ENCODE measurements around the gene DDX60. TPM values are rescaled to one million over a fixed set of nuclear protein-coding genes. Genes with fewer than 3 reads are reported as not detected.

The DDX60 gene
- total RNA-seq, 2 donors from 2014 or later: 16.2 to 38.0 TPM

DNA sequence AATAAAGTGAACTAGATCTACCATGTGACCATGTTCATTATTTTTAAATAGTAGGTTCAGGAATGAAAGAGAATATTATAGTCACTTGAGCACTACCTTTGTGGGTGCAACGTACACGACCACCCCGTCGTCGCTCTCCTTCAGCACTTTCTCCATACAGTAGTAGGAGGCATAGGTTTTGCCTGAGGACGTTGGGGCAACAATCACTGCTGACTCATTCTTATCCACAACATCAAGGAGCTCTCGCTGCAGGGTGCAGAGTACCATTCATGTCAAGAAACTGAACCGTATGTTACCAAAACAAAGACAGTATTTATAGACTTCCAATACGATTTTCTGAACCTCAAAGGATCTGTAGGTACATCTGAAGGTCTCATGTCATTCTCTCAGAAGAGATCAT, 44.7 kb downstream of the DDX60 start:
- TF ChIP-seq, protein P1, sequence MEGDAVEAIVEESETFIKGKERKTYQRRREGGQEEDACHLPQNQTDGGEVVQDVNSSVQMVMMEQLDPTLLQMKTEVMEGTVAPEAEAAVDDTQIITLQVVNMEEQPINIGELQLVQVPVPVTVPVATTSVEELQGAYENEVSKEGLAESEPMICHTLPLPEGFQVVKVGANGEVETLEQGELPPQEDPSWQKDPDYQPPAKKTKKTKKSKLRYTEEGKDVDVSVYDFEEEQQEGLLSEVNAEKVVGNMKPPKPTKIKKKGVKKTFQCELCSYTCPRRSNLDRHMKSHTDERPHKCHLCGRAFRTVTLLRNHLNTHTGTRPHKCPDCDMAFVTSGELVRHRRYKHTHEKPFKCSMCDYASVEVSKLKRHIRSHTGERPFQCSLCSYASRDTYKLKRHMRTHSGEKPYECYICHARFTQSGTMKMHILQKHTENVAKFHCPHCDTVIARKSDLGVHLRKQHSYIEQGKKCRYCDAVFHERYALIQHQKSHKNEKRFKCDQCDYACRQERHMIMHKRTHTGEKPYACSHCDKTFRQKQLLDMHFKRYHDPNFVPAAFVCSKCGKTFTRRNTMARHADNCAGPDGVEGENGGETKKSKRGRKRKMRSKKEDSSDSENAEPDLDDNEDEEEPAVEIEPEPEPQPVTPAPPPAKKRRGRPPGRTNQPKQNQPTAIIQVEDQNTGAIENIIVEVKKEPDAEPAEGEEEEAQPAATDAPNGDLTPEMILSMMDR (IDR thresholded peaks at IDR 0.05): no peak
- H3K36me3 ChIP-seq: peaks cover 17% of the 10 kb centered on the region
- no peak for ATAC-seq (ENCODE audit: insufficient number of reproducible peaks, low FRiP score, low read depth)

DNA sequence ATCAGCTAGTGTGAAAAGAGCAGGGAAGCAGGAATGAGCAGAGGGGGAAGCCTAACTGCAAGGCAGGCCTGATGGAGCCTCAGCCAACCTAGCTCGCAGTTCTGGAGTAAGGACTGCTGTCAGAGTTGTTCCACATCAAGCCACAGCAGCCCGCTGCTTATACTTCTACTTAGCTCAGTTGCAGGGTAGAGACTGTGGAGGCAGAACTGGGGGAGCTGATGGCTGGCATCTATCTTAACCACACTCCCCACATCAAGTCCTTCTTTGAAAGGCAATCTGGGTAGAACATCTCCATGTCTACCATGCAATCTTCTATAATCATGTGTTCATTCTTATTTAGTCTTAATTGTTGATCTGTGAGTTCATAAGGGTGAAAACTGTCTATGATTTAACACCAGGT, 46.1 kb downstream of the DDX60 start:
- no peaks in the 10 kb centered on the region for H3K4me1 ChIP-seq (ENCODE audit: control insufficient read depth in 1 of 2, low read depth in 2 of 2)
- TF ChIP-seq, protein P1 (IDR thresholded peaks at IDR 0.05): no peak
- H3K27ac ChIP-seq: no peak overlapping the region
- peaks cover 17% of the 10 kb centered on the region for H3K36me3 ChIP-seq
- ATAC-seq (ENCODE audit: insufficient number of reproducible peaks, low FRiP score, low read depth): no peak
- no peaks in the 10 kb centered on the region for H3K9me3 ChIP-seq
- no peaks in the 10 kb centered on the region for H3K27me3 ChIP-seq (replicated peaks; ENCODE audit: insufficient read depth)
- H3K4me3 ChIP-seq: no peak overlapping the region
- no peak for DNase-seq (ENCODE audit: low spot score)

More for the DNA sequence above, 44.7 kb downstream of the DDX60 start:
- Histone ChIP-seq H3K4me3 (no peak overlapping the region), H3K27me3 (replicated peaks; ENCODE audit: insufficient read depth) (no peaks in the 10 kb centered on the region), H3K9me3 (no peaks in the 10 kb centered on the region), H3K4me1 (ENCODE audit: control insufficient read depth in 1 of 2, low read depth in 2 of 2) (no peaks in the 10 kb centered on the region), H3K27ac (no peak overlapping the region)
- no peak for DNase-seq (ENCODE audit: low spot score)

DNA sequence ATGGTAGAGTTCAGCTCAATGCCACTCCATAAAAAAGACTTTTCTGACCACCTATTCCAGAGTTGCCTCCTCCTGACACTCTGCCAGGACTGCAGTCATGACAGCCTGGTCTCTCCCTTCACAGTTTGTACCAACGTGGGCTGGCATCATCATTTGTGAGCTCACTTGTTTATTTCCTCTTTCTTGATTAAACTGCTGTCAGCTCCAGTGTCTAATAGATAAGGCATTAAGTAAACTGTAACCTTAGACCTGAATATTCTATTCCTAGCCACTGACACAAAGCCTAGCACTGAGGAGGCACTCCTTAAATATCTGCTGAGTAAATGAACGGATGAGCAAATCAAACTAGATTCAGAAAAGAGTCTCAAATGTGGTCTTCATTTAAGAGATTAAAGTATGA, 48.7 kb downstream of the DDX60 start:
- peaks cover 17% of the 10 kb centered on the region for H3K36me3 ChIP-seq
- TF ChIP-seq, protein P1 (IDR thresholded peaks at IDR 0.05): no peak
- H3K4me3 ChIP-seq: no peak overlapping the region
- DNase-seq (ENCODE audit: low spot score) (no peak), ATAC-seq (ENCODE audit: insufficient number of reproducible peaks, low FRiP score, low read depth) (no peak)
- H3K27me3 ChIP-seq (replicated peaks; ENCODE audit: insufficient read depth): no peaks in the 10 kb centered on the region
- H3K4me1 ChIP-seq (ENCODE audit: control insufficient read depth in 1 of 2, low read depth in 2 of 2): peaks cover 6 to 7% of the 10 kb centered on the region in 2 donors
- no peak overlapping the region for H3K27ac ChIP-seq
- H3K9me3 ChIP-seq: no peaks in the 10 kb centered on the region

DNA sequence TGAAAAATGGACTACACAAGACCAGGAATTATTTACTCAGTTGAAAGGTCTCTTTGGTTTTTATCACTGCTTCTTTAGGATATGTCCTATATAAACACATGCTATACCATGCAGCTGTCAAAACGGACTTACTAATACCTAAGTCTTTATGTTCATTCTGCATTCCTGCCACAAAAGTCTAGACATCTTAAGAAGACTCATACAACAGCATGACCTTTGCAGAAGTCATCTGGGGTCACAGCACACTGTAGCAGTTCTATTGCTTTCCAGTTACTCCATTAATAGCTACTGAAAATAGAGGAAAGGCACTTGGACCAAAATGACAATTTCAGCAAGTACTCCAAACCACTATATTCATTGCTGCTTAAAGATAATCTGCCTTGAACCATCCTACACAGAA, 53.2 kb downstream of the DDX60 start:
- no peak for ATAC-seq (ENCODE audit: insufficient number of reproducible peaks, low FRiP score, low read depth)
- peaks cover 13% of the 10 kb centered on the region for H3K36me3 ChIP-seq

DNA sequence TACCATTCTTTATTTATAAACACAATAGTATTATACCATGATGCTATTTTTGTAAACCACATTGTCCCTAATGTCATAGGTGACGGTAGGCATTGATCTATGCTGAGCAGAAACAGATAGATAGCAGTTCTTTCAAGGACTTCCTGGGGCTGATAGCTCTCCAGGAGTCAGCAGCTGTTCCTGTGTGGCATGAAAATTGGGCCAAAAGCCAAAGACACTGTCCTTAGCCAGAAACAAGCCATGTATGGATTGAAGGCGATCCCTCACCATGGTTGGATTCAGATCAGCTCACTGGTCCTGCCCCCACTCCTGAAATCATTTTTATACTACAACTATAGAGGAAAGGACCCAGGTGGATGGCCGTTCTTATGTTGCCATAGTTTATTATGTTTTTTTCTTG, 53.6 kb downstream of the DDX60 start:
- H3K4me1 ChIP-seq (ENCODE audit: control insufficient read depth in 1 of 2, low read depth in 2 of 2): peaks cover 7 to 9% of the 10 kb centered on the region in 2 donors
- peak; percentile 75 for ATAC-seq (ENCODE audit: insufficient number of reproducible peaks, low FRiP score, low read depth)
- H3K4me3 ChIP-seq: no peak overlapping the region
- TF ChIP-seq, protein P1 (IDR thresholded peaks at IDR 0.05): no peak
- peaks cover 11% of the 10 kb centered on the region for H3K36me3 ChIP-seq
- DNase-seq (ENCODE audit: low spot score): no peak
- H3K27me3 ChIP-seq (replicated peaks; ENCODE audit: insufficient read depth): no peaks in the 10 kb centered on the region
- no peak overlapping the region for H3K27ac ChIP-seq
- H3K9me3 ChIP-seq: no peaks in the 10 kb centered on the region

More for the DNA sequence above, 53.2 kb downstream of the DDX60 start:
- no peak for DNase-seq (ENCODE audit: low spot score)
- H3K27ac ChIP-seq: no peak overlapping the region
- H3K4me3 ChIP-seq: no peak overlapping the region
- H3K9me3 ChIP-seq: no peaks in the 10 kb centered on the region
- TF ChIP-seq, protein P1 (IDR thresholded peaks at IDR 0.05): no peak
- H3K27me3 ChIP-seq (replicated peaks; ENCODE audit: insufficient read depth): no peaks in the 10 kb centered on the region
- peaks cover 7 to 9% of the 10 kb centered on the region in 2 donors for H3K4me1 ChIP-seq (ENCODE audit: control insufficient read depth in 1 of 2, low read depth in 2 of 2)

Measured in thoracic aorta (tissue), 2 donors.